Panc1 (cell line): ENCODE measurements around the gene LMNA. TPM values are rescaled to one million over a fixed set of nuclear protein-coding genes. Genes with fewer than 3 reads are reported as not detected.

Experiments used
- ATAC-seq: fragments of 200-7000 bp; cut with Tn5 transposase; 2 replicates; pipeline ENCODE4 v1.9.1; 2020; ENCODE audit warnings: mild to moderate bottlenecking, moderate library complexity
- BruUV-seq: library from RNA; stranded (reverse); fragments of 400-500 nt; replicated peaks from 2 replicates; lab custom pipeline; 2021; lab: Mats Ljungman, UMichigan
- CTCF ChIA-PET: fragments of 300-600 bp; sonication (Branson Sonifier 250); formaldehyde crosslinking; loops from one replicate; lab custom pipeline; 2022; ENCODE audit warnings: antibody characterized with exemption; lab: Charles Lee
- POLR2A ChIA-PET: fragments of 300-600 bp; sonication (Branson Sonifier 250); formaldehyde crosslinking; loops from one replicate; lab custom pipeline; 2022; ENCODE audit warnings: antibody characterized with exemption; lab: Charles Lee
- DNase-seq: peaks from one replicate; pipeline ENCODE4 v3.0.0-alpha.2; 2010; ENCODE audit warnings: low read depth, low spot score
- H3K27ac ChIP-seq: 2 replicates; pipeline ENCODE4 v1.5.1; 2011; ENCODE audit warnings: mild to moderate bottlenecking, low read length, inconsistent platforms
- H3K27me3 ChIP-seq: fragments of 200-500 bp; sonication (Bioruptor generic); 2 replicates; pipeline ENCODE4 v1.6.0; 2014; ENCODE audit warnings: low read length, inconsistent platforms; ENCODE audit not compliant: control insufficient read depth, insufficient read depth
- H3K36me3 ChIP-seq: fragments of 200-500 bp; sonication (Bioruptor generic); 2 replicates; pipeline ENCODE4 v1.5.1; 2014; ENCODE audit warnings: inconsistent platforms, mild to moderate bottlenecking, low read length, moderate library complexity; ENCODE audit not compliant: control insufficient read depth, insufficient read depth
- H3K4me1 ChIP-seq: 2 replicates; pipeline ENCODE4 v1.5.1; 2011; ENCODE audit warnings: inconsistent platforms, mild to moderate bottlenecking, low read length, moderate library complexity; ENCODE audit not compliant: control insufficient read depth, insufficient read depth
- H3K4me3 ChIP-seq, 2 experiments: 2 replicates each; pipeline ENCODE4 v1.5.1; 2011 to 2012; ENCODE audit warnings: low read depth in 2 of 2, low read length in 2 of 2, mild to moderate bottlenecking in 2 of 2, inconsistent platforms in 1 of 2, moderate library complexity in 1 of 2
- H3K9me3 ChIP-seq: fragments of 200-500 bp; sonication (Bioruptor generic); 2 replicates; pipeline ENCODE4 v1.5.1; 2014; ENCODE audit warnings: low read depth, mild to moderate bottlenecking, inconsistent platforms, low read length, moderate library complexity; ENCODE audit not compliant: control insufficient read depth, insufficient read depth
- POLR2AphosphoS5 ChIP-seq: IDR thresholded peaks from 2 replicates; pipeline ENCODE4 v1.6.1; 2012; ENCODE audit warnings: mild to moderate bottlenecking, low read depth, low read length, moderate library complexity
- SIN3A ChIP-seq: IDR thresholded peaks from 2 replicates; pipeline ENCODE4 v1.6.1; 2012; ENCODE audit warnings: low read depth, mild to moderate bottlenecking, low read length, moderate library complexity, borderline replicate concordance; ENCODE audit not compliant: insufficient read depth
- TCF7L2 ChIP-seq: IDR thresholded peaks from 2 replicates; pipeline ENCODE4 v1.6.1; 2011; ENCODE audit warnings: mild to moderate bottlenecking, low read depth, low read length, inconsistent platforms
- in situ Hi-C: cut with HindIII; loops from 2 replicates; pipeline ENCODE4 v1.10.0; 2016; ENCODE audit warnings: low sequenced_read_pairs, low pct_unique_long_range_greater_than_20kb
- intact Hi-C: fragments of 100-400 bp; cut with micrococcal nuclease; formaldehyde crosslinking; loops from one replicate; pipeline ENCODE4 v1.10.0; 2022; ENCODE audit not compliant: unreplicated experiment
- total RNA-seq: library from RNA; stranded (reverse); gene quantifications from one replicate; pipeline ENCODE4 v1.2.1, GENCODE V29; 2021; ENCODE audit not compliant: unreplicated experiment
- TF ChIP-seq, protein P1 (sequence below), 2 experiments: IDR thresholded peaks; 2 replicates each; pipeline ENCODE4 v1.6.1; 2011 to 2012; ENCODE audit warnings: low read depth in 2 of 2, control low read depth in 1 of 2, low read length in 1 of 2, mild to moderate bottlenecking in 1 of 2, moderate library complexity in 1 of 2; ENCODE audit not compliant: insufficient read depth in 1 of 2
- TF ChIP-seq, protein P2 (sequence below): fragments of 450-650 bp; IDR thresholded peaks from 2 replicates; pipeline ENCODE4 v1.5.1; 2017; ENCODE audit warnings: mild to moderate bottlenecking

LMNA gene
- total RNA-seq, 1 experiment from 2014 or later: 691 TPM

DNA sequence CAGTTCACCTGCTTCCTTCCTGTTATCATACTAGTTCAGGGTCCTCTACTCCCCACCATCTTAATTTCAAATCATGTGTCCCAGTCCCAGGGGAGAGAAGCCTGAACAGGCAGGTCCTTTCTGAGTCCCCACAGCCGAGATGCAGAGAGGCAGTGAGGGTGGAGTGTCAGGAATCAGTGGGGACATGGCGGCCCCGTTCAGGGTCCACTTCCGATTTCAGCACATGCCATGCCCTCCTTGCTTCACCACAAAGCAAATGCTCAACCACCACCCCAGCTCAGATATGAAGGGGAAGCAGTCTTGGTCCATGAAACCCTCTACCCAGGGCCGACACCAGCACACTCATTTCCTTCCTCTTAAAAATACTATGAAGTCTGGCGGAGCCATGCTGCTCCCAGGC lies 33.7 kb downstream of the LMNA start:
- in situ Hi-C loops (no loop called here), intact Hi-C loops (no loop called here)
- H3K27ac ChIP-seq: no peak overlapping the region
- no peaks in the 10 kb centered on the region for H3K9me3 ChIP-seq
- no peak for DNase-seq
- ChIA-PET POLR2A (no interaction called here), CTCF (interaction anchor here (0.6 to 1.2 kb wide), 3 partner anchors 22 to 77 kb away, joined by 3 to 5 read pairs (median 3); no protein-coding TSS in a partner anchor)
- no peaks in the 10 kb centered on the region for H3K36me3 ChIP-seq
- H3K27me3 ChIP-seq: no peaks in the 10 kb centered on the region
- no TSS peak for BruUV-seq
- no peak overlapping the region for H3K4me3 ChIP-seq
- ATAC-seq: no peak
- H3K4me1 ChIP-seq: peaks cover 16% of the 10 kb centered on the region
- TF ChIP-seq TCF7L2 (no peak), POLR2AphosphoS5 (no peak), SIN3A (no peak)
- TF ChIP-seq, protein P1, sequence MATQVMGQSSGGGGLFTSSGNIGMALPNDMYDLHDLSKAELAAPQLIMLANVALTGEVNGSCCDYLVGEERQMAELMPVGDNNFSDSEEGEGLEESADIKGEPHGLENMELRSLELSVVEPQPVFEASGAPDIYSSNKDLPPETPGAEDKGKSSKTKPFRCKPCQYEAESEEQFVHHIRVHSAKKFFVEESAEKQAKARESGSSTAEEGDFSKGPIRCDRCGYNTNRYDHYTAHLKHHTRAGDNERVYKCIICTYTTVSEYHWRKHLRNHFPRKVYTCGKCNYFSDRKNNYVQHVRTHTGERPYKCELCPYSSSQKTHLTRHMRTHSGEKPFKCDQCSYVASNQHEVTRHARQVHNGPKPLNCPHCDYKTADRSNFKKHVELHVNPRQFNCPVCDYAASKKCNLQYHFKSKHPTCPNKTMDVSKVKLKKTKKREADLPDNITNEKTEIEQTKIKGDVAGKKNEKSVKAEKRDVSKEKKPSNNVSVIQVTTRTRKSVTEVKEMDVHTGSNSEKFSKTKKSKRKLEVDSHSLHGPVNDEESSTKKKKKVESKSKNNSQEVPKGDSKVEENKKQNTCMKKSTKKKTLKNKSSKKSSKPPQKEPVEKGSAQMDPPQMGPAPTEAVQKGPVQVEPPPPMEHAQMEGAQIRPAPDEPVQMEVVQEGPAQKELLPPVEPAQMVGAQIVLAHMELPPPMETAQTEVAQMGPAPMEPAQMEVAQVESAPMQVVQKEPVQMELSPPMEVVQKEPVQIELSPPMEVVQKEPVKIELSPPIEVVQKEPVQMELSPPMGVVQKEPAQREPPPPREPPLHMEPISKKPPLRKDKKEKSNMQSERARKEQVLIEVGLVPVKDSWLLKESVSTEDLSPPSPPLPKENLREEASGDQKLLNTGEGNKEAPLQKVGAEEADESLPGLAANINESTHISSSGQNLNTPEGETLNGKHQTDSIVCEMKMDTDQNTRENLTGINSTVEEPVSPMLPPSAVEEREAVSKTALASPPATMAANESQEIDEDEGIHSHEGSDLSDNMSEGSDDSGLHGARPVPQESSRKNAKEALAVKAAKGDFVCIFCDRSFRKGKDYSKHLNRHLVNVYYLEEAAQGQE (IDR thresholded peaks at IDR 0.05; ENCODE audit: insufficient read depth in 1 of 2, low read depth in 2 of 2, low read length in 1 of 2): no peak
- TF ChIP-seq, protein P2, sequence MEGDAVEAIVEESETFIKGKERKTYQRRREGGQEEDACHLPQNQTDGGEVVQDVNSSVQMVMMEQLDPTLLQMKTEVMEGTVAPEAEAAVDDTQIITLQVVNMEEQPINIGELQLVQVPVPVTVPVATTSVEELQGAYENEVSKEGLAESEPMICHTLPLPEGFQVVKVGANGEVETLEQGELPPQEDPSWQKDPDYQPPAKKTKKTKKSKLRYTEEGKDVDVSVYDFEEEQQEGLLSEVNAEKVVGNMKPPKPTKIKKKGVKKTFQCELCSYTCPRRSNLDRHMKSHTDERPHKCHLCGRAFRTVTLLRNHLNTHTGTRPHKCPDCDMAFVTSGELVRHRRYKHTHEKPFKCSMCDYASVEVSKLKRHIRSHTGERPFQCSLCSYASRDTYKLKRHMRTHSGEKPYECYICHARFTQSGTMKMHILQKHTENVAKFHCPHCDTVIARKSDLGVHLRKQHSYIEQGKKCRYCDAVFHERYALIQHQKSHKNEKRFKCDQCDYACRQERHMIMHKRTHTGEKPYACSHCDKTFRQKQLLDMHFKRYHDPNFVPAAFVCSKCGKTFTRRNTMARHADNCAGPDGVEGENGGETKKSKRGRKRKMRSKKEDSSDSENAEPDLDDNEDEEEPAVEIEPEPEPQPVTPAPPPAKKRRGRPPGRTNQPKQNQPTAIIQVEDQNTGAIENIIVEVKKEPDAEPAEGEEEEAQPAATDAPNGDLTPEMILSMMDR: no peak

DNA sequence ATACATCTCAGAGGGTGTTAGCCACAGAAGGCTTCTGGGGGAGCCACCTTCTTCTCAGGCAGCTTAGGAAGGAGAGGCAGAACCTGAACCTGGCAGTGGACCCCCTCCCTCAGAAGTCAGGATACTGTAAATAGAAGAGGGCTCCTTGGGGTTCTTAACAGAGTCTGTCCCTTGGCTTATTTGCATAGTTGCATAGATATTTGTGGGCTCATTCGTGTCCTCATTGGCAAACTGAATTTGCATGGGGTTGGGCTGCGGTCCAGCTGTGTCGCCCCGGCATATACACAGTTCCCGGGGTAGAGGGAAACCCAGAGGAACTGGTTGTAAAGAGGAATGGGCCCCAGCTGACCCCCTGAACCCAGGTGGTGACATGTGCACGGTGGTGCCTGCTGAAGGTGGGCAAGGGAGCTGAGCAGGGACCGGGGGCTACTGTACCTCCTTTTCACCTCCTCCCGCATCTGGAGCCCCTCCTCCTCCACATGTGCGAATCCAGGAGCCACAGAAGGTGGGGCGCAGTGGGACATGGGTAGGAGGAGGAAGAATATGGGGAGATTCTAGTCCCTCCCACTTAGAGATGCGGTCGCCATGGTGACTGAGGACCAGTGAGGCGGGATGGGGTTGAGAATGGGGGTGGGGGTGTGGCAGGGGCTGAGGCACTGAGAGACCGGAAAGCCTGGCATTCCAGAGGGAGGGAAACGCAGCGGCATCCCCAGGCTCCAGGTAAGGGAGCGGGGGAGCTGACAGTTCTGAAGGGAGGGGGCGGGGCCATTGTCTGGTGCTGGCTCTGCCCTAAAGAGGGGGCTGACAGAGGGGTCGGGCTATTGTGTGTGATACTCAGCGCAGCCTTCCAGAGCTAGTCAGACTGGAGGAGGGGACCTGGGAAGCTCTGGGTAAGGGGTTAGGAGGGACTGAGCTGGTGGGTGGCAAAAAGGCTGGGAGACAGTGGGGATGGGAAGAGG lies 35.1 kb downstream of the LMNA start:
- TF ChIP-seq, protein P1 (IDR thresholded peaks at IDR 0.05; ENCODE audit: insufficient read depth in 1 of 2, low read depth in 2 of 2, low read length in 1 of 2): no peak
- TF ChIP-seq, protein P2: no peak
- TF ChIP-seq POLR2AphosphoS5: no peak
- no peak for TF ChIP-seq TCF7L2
- no peak for TF ChIP-seq SIN3A
- Histone ChIP-seq H3K36me3 (no peaks in the 10 kb centered on the region), H3K27me3 (no peaks in the 10 kb centered on the region), H3K4me1 (peaks cover 16% of the 10 kb centered on the region), H3K9me3 (no peaks in the 10 kb centered on the region), H3K4me3 (no peak overlapping the region), H3K27ac (no peak overlapping the region)
- no TSS peak for BruUV-seq
- ChIA-PET CTCF (no interaction called here), POLR2A (no interaction called here)
- intact Hi-C loops (no loop called here), in situ Hi-C loops (no loop called here)
- no peak for ATAC-seq
- DNase-seq: no peak
